Dermis microvascular lymphatic vessel endothelial cell (primary cell): ENCODE measurements around the gene OR2A2. TPM values are rescaled to one million over a fixed set of nuclear protein-coding genes. Genes with fewer than 3 reads are reported as not detected.
"Not testable (repeated sequence)": the region's sequence is repeated elsewhere in the genome, so short reads cannot be mapped to it uniquely, and the experiment has no call there.

Experiments used
- DNase-seq, 2 donors: peaks; one replicate each; pipeline versions ENCODE4 v3.0.0 to v3.0.0-alpha.2; 2010; ENCODE audit warnings: low read depth in 2 of 2
- total RNA-seq: library from RNA; depleted of rRNA; stranded (reverse); fragments of >200 nt; gene quantifications from 2 replicates; pipeline ENCODE4 v1.2.1, GENCODE V29; 2014

OR2A2 gene
- total RNA-seq: not detected in 2 replicates

GRCh38 chr7:144109283-144109682, at the start of gene OR2A2:
TSS of gene OR2A2 (plus strand) at chr7:144109583. CDS start at chr7:144109583, 0 bp downstream.
- no peak for DNase-seq

GRCh38 chr7:144063710-144064109, 45.7 kb upstream of the OR2A2 start:
- no peak for DNase-seq

GRCh38 chr7:144069511-144069910, 39.9 kb upstream of the OR2A2 start, which contains the start of gene OR2A25:
TSS of gene OR2A25 (plus strand) at chr7:144069811. CDS start at chr7:144074220, 4,409 bp downstream.
- no peak for DNase-seq

- DNase-seq: no peak
Observed at GRCh38 chr7:144069953-144070352, 39.4 kb upstream of the OR2A2 start.

- DNase-seq: no peak
Observed at GRCh38 chr7:144074374-144074773, 35.0 kb upstream of the OR2A2 start.

GRCh38 chr7:144085978-144086377, 23.4 kb upstream of the OR2A2 start, which contains the start of gene OR2A12:
TSS of gene OR2A12 (plus strand) at chr7:144086278. CDS start at chr7:144095108, 8,830 bp downstream.
- no peak for DNase-seq

GRCh38 chr7:144086730-144087129, 22.7 kb upstream of the OR2A2 start:
- DNase-seq: no peak

- DNase-seq: no peak
Observed at GRCh38 chr7:144087230-144087629, 22.2 kb upstream of the OR2A2 start.

- no peak for DNase-seq
Observed at GRCh38 chr7:144090667-144091066, 18.7 kb upstream of the OR2A2 start.

- DNase-seq: no peak
Observed at GRCh38 chr7:144098776-144099175, 10.6 kb upstream of the OR2A2 start.

- DNase-seq: no peak
Observed at GRCh38 chr7:144100607-144101006, 8.8 kb upstream of the OR2A2 start.

- no peak for DNase-seq
Observed at GRCh38 chr7:144102041-144102440, 7.3 kb upstream of the OR2A2 start.

GRCh38 chr7:144105211-144105610, 4.2 kb upstream of the OR2A2 start:
- no peak for DNase-seq

GRCh38 chr7:144110272-144110671, 889 bp downstream of the OR2A2 start:
- DNase-seq: no peak

GRCh38 chr7:144113651-144114050, 4.3 kb downstream of the OR2A2 start:
- no peak for DNase-seq

GRCh38 chr7:144118341-144118740, 9.0 kb downstream of the OR2A2 start:
- DNase-seq: no peak

- DNase-seq: no peak
Observed at GRCh38 chr7:144122876-144123275, 13.5 kb downstream of the OR2A2 start, which contains the start of gene OR2A14. TSS of gene OR2A14 (plus strand) at chr7:144123176. CDS start at chr7:144129113, 5,937 bp downstream.

GRCh38 chr7:144127714-144128334, 18.4 kb downstream of the OR2A2 start:
- DNase-seq: peak; percentile 40 to 83

GRCh38 chr7:144129601-144130000, 20.2 kb downstream of the OR2A2 start:
- not testable (repeated sequence) for DNase-seq

- no peak for DNase-seq
Observed at GRCh38 chr7:144130730-144131129, 21.3 kb downstream of the OR2A2 start.

GRCh38 chr7:144132262-144132661, 22.9 kb downstream of the OR2A2 start:
- DNase-seq: no peak

GRCh38 chr7:144133307-144133706, 23.9 kb downstream of the OR2A2 start:
- no peak for DNase-seq

- DNase-seq: no peak
Observed at GRCh38 chr7:144134116-144134515, 24.7 kb downstream of the OR2A2 start.
